Measurements from ENCODE around the gene PIGU.

The PIGU gene

GRCh38 chr20:34559311-34560140 lies 117.4 kb downstream of the PIGU start:
- H3K9ac ChIP-seq = no peak overlapping the region
- no peak overlapping the region for H3K4me2 ChIP-seq
- peaks cover 0 to 15% (median 12%) of the 10 kb centered on the region in 11 experiments; a peak in 15 of 22 replicates for H3K27me3 ChIP-seq
- H3K27ac ChIP-seq = no peak overlapping the region
- H3K9me3 ChIP-seq (replicated peaks in 1 of 11) = no peaks in the 10 kb centered on the region
- H4K20me1 ChIP-seq = peaks cover 0 to 8% (median 0%) of the 10 kb centered on the region in 11 experiments; a peak in 2 of 22 replicates
- TF ChIP-seq Cebpa-rat (IDR thresholded peaks at IDR 0.05) = no peak
- H3K4me1 ChIP-seq = peaks cover 0 to 5% (median 0%) of the 10 kb centered on the region in 10 experiments; a peak in 2 of 20 replicates
- no peak overlapping the region for H3K4me3 ChIP-seq
- peaks cover 0 to 34% (median 14%) of the 10 kb centered on the region in 11 experiments; a peak in 12 of 22 replicates for H3K36me3 ChIP-seq

- Histone ChIP-seq H3K27me3 (peaks cover 0 to 15% (median 12%) of the 10 kb centered on the region in 11 experiments; a peak in 15 of 22 replicates), H4K20me1 (peaks cover 0 to 8% (median 0%) of the 10 kb centered on the region in 11 experiments; a peak in 2 of 22 replicates), H3K4me2 (peak within 1 kb of the TSS; percentile 56 to 80 (median 64)), H3K4me1 (peaks cover 0 to 3% (median 0%) of the 10 kb centered on the region in 10 experiments; a peak in 2 of 20 replicates), H3K27ac (peak within 1 kb of the TSS in 3 of 11 experiments; percentile 32 to 44 (median 44); a peak in 4 of 22 replicates), H3K4me3 (peak within 1 kb of the TSS; percentile 38 to 67 (median 52); a peak in 19 of 20 replicates), H3K9me3 (replicated peaks in 1 of 11) (no peaks in the 10 kb centered on the region), H3K36me3 (peaks cover 0 to 30% (median 14%) of the 10 kb centered on the region in 11 experiments; a peak in 12 of 22 replicates), H3K9ac (peak within 1 kb of the TSS in 10 of 11 experiments; percentile 46 to 72 (median 64); a peak in 20 of 22 replicates)
- TF ChIP-seq Cebpa-rat (IDR thresholded peaks at IDR 0.05) = no peak
Measured at GRCh38 chr20:34558320-34559218, 118.3 kb downstream of the PIGU start, which contains the start of gene MAP1LC3A. TSS of gene MAP1LC3A (plus strand) at chr20:34558718. CDS start at chr20:34558869, 151 bp downstream.

GRCh38 chr20:34557936-34558319 lies 119.0 kb downstream of the PIGU start:
- Histone ChIP-seq H4K20me1 (peaks cover 0 to 8% (median 0%) of the 10 kb centered on the region in 11 experiments; a peak in 2 of 22 replicates), H3K4me3 (peak overlapping the region; percentile 38 to 67 (median 52); a peak in 18 of 20 replicates), H3K9ac (peak overlapping the region in 10 of 11 experiments; percentile 46 to 72 (median 64); a peak in 20 of 22 replicates), H3K27ac (peak overlapping the region in 3 of 11 experiments; percentile 32 to 44 (median 44); a peak in 4 of 22 replicates), H3K27me3 (peaks cover 0 to 15% (median 12%) of the 10 kb centered on the region in 11 experiments; a peak in 15 of 22 replicates), H3K4me1 (peaks cover 0 to 3% (median 0%) of the 10 kb centered on the region in 10 experiments; a peak in 1 of 20 replicates), H3K9me3 (replicated peaks in 1 of 11) (no peaks in the 10 kb centered on the region), H3K4me2 (peak overlapping the region; percentile 56 to 80 (median 64)), H3K36me3 (peaks cover 0 to 29% (median 14%) of the 10 kb centered on the region in 11 experiments; a peak in 12 of 22 replicates)
- no peak for TF ChIP-seq Cebpa-rat (IDR thresholded peaks at IDR 0.05)

GRCh38 chr20:34553366-34553867 lies 123.5 kb downstream of the PIGU start:
- H3K9ac ChIP-seq = no peak overlapping the region
- H3K4me3 ChIP-seq = no peak overlapping the region
- H3K27ac ChIP-seq = no peak overlapping the region
- H3K9me3 ChIP-seq (replicated peaks in 1 of 11) = no peaks in the 10 kb centered on the region
- H3K4me1 ChIP-seq = peaks cover 0 to 3% (median 0%) of the 10 kb centered on the region in 10 experiments; a peak in 1 of 20 replicates
- H3K27me3 ChIP-seq = peaks cover 0 to 10% (median 7%) of the 10 kb centered on the region in 11 experiments; a peak in 15 of 22 replicates
- no peak overlapping the region for H3K4me2 ChIP-seq
- no peaks in the 10 kb centered on the region for H3K36me3 ChIP-seq
- no peaks in the 10 kb centered on the region for H4K20me1 ChIP-seq
- TF ChIP-seq Cebpa-rat (IDR thresholded peaks at IDR 0.05) = no peak

- Histone ChIP-seq H4K20me1 (no peaks in the 10 kb centered on the region), H3K36me3 (no peaks in the 10 kb centered on the region), H3K4me1 (no peaks in the 10 kb centered on the region), H3K9me3 (replicated peaks in 1 of 11) (no peaks in the 10 kb centered on the region), H3K4me3 (no peak overlapping the region), H3K4me2 (no peak overlapping the region), H3K27ac (no peak overlapping the region), H3K9ac (no peak overlapping the region), H3K27me3 (0 out of 22 replicates have a peak, but pooled peaks cover 0 to 2% (median 0%) of the 10 kb centered on the region in 11 experiments)
- no peak for TF ChIP-seq Cebpa-rat (IDR thresholded peaks at IDR 0.05)
Measured at GRCh38 chr20:34552569-34552968, 124.3 kb downstream of the PIGU start.

- no peaks in the 10 kb centered on the region for H3K27me3 ChIP-seq
- H3K27ac ChIP-seq = no peak overlapping the region
- H3K36me3 ChIP-seq = no peaks in the 10 kb centered on the region
- H3K9me3 ChIP-seq (replicated peaks in 1 of 11) = no peaks in the 10 kb centered on the region
- H3K4me2 ChIP-seq = no peak overlapping the region
- H3K4me1 ChIP-seq = no peaks in the 10 kb centered on the region
- no peaks in the 10 kb centered on the region for H4K20me1 ChIP-seq
- no peak overlapping the region for H3K9ac ChIP-seq
- no peak overlapping the region for H3K4me3 ChIP-seq
- no peak for TF ChIP-seq Cebpa-rat (IDR thresholded peaks at IDR 0.05)
Measured at GRCh38 chr20:34549929-34550305, 127.0 kb downstream of the PIGU start.

- TF ChIP-seq Cebpa-rat (IDR thresholded peaks at IDR 0.05) = no peak
- no peak overlapping the region for H3K4me2 ChIP-seq
- H3K4me3 ChIP-seq = no peak overlapping the region
- H3K27ac ChIP-seq = no peak overlapping the region
- no peak overlapping the region for H3K9ac ChIP-seq
- peaks cover 0 to 2% (median 0%) of the 10 kb centered on the region in 10 experiments; a peak in 1 of 20 replicates for H3K4me1 ChIP-seq
- H3K9me3 ChIP-seq (replicated peaks in 1 of 11) = no peaks in the 10 kb centered on the region
- H3K36me3 ChIP-seq = no peaks in the 10 kb centered on the region
- H3K27me3 ChIP-seq = no peaks in the 10 kb centered on the region
- H4K20me1 ChIP-seq = no peaks in the 10 kb centered on the region
Measured at GRCh38 chr20:34549291-34549928, 127.5 kb downstream of the PIGU start.
